HepG2 (cell line): ENCODE measurements around the gene CACNA1D. TPM values are rescaled to one million over a fixed set of nuclear protein-coding genes. Genes with fewer than 3 reads are reported as not detected.

Experiments
- ATF7-NPFF ChIP-seq: sonication (generic); formaldehyde crosslinking; IDR thresholded peaks from 2 replicates; pipeline ENCODE4 v1.8.1; 2023; ENCODE audit warnings: mild to moderate bottlenecking, low read depth, missing genetic modification reagents, moderate library complexity
- CEBPB ChIP-seq: IDR thresholded peaks from 2 replicates; pipeline ENCODE4 v1.6.1; 2011; ENCODE audit warnings: low read depth, low read length, improper control_type of control experiment, borderline replicate concordance
- CREB1 ChIP-seq, 2 experiments: fragments of 450-650 bp in 1 of 2; IDR thresholded peaks; 2 replicates each; pipeline ENCODE4 v1.6.1; 2016 to 2017; ENCODE audit warnings: control low read depth in 1 of 2, mild to moderate bottlenecking in 1 of 2, missing compliant biosample characterization in 1 of 2, missing genetic modification characterization in 1 of 2
- CREM ChIP-seq, 2 experiments: sonication (generic) in 1 of 2; formaldehyde crosslinking in 1 of 2; IDR thresholded peaks; 2 replicates each; pipeline versions ENCODE4 v1.4.0 to v1.6.1; 2016 to 2020; ENCODE audit warnings: antibody characterized with exemption in 1 of 2, mild to moderate bottlenecking in 1 of 2, missing genetic modification reagents in 1 of 2
- ETV5 ChIP-seq: IDR thresholded peaks from 2 replicates; pipeline ENCODE4 v1.6.1; 2018; ENCODE audit warnings: missing biosample characterization, missing genetic modification reagents, inconsistent platforms, borderline replicate concordance
- FOXK1 ChIP-seq: sonication (generic); formaldehyde crosslinking; IDR thresholded peaks from 2 replicates; pipeline ENCODE4 v1.4.0; 2020; ENCODE audit warnings: low read depth, missing genetic modification reagents, borderline replicate concordance
- KAT8 ChIP-seq: IDR thresholded peaks from 2 replicates; pipeline ENCODE4 v1.6.1; 2016; ENCODE audit warnings: missing genetic modification reagents, missing compliant biosample characterization
- KDM3A ChIP-seq: IDR thresholded peaks from 2 replicates; pipeline ENCODE4 v1.6.1; 2018; ENCODE audit warnings: low read depth, missing compliant biosample characterization
- KLF12 ChIP-seq: sonication (generic); formaldehyde crosslinking; IDR thresholded peaks from 2 replicates; pipeline ENCODE4 v1.4.0; 2020; ENCODE audit warnings: missing genetic modification reagents, borderline replicate concordance
- NAIF1 ChIP-seq: sonication (generic); formaldehyde crosslinking; IDR thresholded peaks from 2 replicates; pipeline ENCODE4 v1.5.0; 2020; ENCODE audit warnings: mild to moderate bottlenecking, missing genetic modification reagents, borderline replicate concordance
- SOX13 ChIP-seq, 3 experiments: fragments of 450-650 bp in 1 of 3; sonication (generic) in 1 of 3; formaldehyde crosslinking in 1 of 3; IDR thresholded peaks in 2 of 3; conservative IDR thresholded peaks in 1 of 3; 2 replicates each; pipeline versions ENCODE4 v1.5.0 to v1.6.1; 2016 to 2020; ENCODE audit warnings: antibody characterized with exemption in 1 of 3, mild to moderate bottlenecking in 1 of 3, missing compliant biosample characterization in 1 of 3, missing genetic modification reagents in 1 of 3, moderate library complexity in 1 of 3
- TEAD3 ChIP-seq: optimal IDR thresholded peaks from 2 replicates; pipeline ENCODE3; 2016; ENCODE audit warnings: borderline replicate concordance
- ZNF121 ChIP-seq: sonication (generic); formaldehyde crosslinking; IDR thresholded peaks from 2 replicates; pipeline ENCODE4 v1.5.0; 2020; ENCODE audit warnings: mild to moderate bottlenecking, missing genetic modification reagents
- polyA plus RNA-seq, 8 experiments: library from polyadenylated mRNA; depleted of rRNA in 3 of 8; stranded (reverse) in 7 of 8; unstranded in 1 of 8; fragments of >200 nt; fragmentation: Illumina TruSeq in 4 of 8; extraction: Trizol in 4 of 8; gene quantifications; 2 replicates each; pipeline versions ENCODE4 v1.2.1 to v1.2.3, GENCODE V29; 2011 to 2016; ENCODE audit warnings: low read depth in 4 of 8, missing spikeins in 1 of 8, mixed read lengths in 1 of 8; ENCODE audit not compliant: insufficient read depth in 1 of 8
- total RNA-seq, 5 experiments: library from RNA; depleted of rRNA; stranded (reverse); fragments of >200 nt; fragmentation: Illumina TruSeq; extraction: Trizol; gene quantifications; 2 replicates each; pipeline ENCODE4 v1.2.3, GENCODE V29; 2016; ENCODE audit warnings: low read depth in 1 of 5
- TF ChIP-seq, protein P1 (sequence below): sonication (generic); formaldehyde crosslinking; IDR thresholded peaks from 2 replicates; pipeline ENCODE4 v1.8.1; 2022; ENCODE audit warnings: mild to moderate bottlenecking, missing genetic modification reagents
- TF ChIP-seq, protein P2 (sequence below): sonication (generic); formaldehyde crosslinking; IDR thresholded peaks from 2 replicates; pipeline ENCODE4 v1.5.1; 2020; ENCODE audit warnings: missing genetic modification reagents, mild to moderate bottlenecking, borderline replicate concordance
- TF ChIP-seq, protein P3 (sequence below): sonication (generic); formaldehyde crosslinking; IDR thresholded peaks from 2 replicates; pipeline ENCODE4 v1.5.0; 2020; ENCODE audit warnings: missing genetic modification reagents
- TF ChIP-seq, protein P4 (sequence below), 2 experiments: sonication (generic) in 1 of 2; formaldehyde crosslinking in 1 of 2; IDR thresholded peaks; 2 replicates each; pipeline versions ENCODE4 v1.5.1 to v1.6.1; 2011 to 2020; ENCODE audit warnings: borderline replicate concordance in 1 of 2, low read depth in 1 of 2, low read length in 1 of 2, mild to moderate bottlenecking in 1 of 2, missing genetic modification reagents in 1 of 2, moderate library complexity in 1 of 2
- TF ChIP-seq, protein P5 (sequence below): sonication (generic); formaldehyde crosslinking; IDR thresholded peaks from 2 replicates; pipeline ENCODE4 v1.5.0; 2020; ENCODE audit warnings: mild to moderate bottlenecking, missing genetic modification reagents

Gene CACNA1D
- total and polyA plus RNA-seq, 2 of the 13 experiments (the other 11 are each of a cell fraction or from before 2014, with no cell fraction given) = 0.26 to 0.38 TPM

GRCh38 chr3:53478166-53478830 lies 16.1 kb upstream of the CACNA1D start (continued):
- TF ChIP-seq CREM (IDR thresholded peaks at IDR 0.05) (peak; percentile 90), CREM (CRISPR knock-in tag; IDR thresholded peaks at IDR 0.05) (no peak), SOX13 (IDR thresholded peaks at IDR 0.05) (peak; percentile 73), SOX13 (CRISPR knock-in tag; conservative IDR thresholded peaks at IDR 0.05 in 1 of 2, IDR thresholded peaks at IDR 0.05 in 1 of 2) (peak in 1 of 2 experiments; percentile 96; a peak in 2 of 4 replicates), KDM3A (CRISPR knock-in tag) (0 out of 2 replicates have a peak, but pooled peaks have one; percentile 25), CREB1 (IDR thresholded peaks at IDR 0.05) (no peak), CREB1 (CRISPR knock-in tag; IDR thresholded peaks at IDR 0.05) (peak; percentile 72), ETV5 (CRISPR knock-in tag) (peak; percentile 7; the same call in 1 of the 2 replicates), CEBPB (peak; percentile 94), NAIF1 (peak; percentile 68; the same call in 1 of the 2 replicates), ZNF121 (CRISPR knock-in tag) (no peak; the same call in 1 of the 2 replicates), KLF12 (CRISPR knock-in tag) (no peak), ATF7-NPFF (no peak), KAT8 (CRISPR knock-in tag) (peak; percentile 80), TEAD3 (CRISPR knock-in tag) (peak; percentile 48), FOXK1 (CRISPR knock-in tag) (peak; percentile 75; the same call in 1 of the 2 replicates)
- TF ChIP-seq, protein P1, sequence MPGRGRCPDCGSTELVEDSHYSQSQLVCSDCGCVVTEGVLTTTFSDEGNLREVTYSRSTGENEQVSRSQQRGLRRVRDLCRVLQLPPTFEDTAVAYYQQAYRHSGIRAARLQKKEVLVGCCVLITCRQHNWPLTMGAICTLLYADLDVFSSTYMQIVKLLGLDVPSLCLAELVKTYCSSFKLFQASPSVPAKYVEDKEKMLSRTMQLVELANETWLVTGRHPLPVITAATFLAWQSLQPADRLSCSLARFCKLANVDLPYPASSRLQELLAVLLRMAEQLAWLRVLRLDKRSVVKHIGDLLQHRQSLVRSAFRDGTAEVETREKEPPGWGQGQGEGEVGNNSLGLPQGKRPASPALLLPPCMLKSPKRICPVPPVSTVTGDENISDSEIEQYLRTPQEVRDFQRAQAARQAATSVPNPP (CRISPR knock-in tag) = 0 out of 2 replicates have a peak, but pooled peaks have one; percentile 47
- TF ChIP-seq, protein P2, sequence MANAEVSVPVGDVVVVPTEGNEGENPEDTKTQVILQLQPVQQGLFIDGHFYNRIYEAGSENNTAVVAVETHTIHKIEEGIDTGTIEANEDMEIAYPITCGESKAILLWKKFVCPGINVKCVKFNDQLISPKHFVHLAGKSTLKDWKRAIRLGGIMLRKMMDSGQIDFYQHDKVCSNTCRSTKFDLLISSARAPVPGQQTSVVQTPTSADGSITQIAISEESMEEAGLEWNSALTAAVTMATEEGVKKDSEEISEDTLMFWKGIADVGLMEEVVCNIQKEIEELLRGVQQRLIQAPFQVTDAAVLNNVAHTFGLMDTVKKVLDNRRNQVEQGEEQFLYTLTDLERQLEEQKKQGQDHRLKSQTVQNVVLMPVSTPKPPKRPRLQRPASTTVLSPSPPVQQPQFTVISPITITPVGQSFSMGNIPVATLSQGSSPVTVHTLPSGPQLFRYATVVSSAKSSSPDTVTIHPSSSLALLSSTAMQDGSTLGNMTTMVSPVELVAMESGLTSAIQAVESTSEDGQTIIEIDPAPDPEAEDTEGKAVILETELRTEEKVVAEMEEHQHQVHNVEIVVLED (CRISPR knock-in tag) = peak; percentile 27; the same call in 1 of the 2 replicates
- TF ChIP-seq, protein P3, sequence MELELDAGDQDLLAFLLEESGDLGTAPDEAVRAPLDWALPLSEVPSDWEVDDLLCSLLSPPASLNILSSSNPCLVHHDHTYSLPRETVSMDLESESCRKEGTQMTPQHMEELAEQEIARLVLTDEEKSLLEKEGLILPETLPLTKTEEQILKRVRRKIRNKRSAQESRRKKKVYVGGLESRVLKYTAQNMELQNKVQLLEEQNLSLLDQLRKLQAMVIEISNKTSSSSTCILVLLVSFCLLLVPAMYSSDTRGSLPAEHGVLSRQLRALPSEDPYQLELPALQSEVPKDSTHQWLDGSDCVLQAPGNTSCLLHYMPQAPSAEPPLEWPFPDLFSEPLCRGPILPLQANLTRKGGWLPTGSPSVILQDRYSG (CRISPR knock-in tag) = peak; percentile 35; the same call in 1 of the 2 replicates
- TF ChIP-seq, protein P4, sequence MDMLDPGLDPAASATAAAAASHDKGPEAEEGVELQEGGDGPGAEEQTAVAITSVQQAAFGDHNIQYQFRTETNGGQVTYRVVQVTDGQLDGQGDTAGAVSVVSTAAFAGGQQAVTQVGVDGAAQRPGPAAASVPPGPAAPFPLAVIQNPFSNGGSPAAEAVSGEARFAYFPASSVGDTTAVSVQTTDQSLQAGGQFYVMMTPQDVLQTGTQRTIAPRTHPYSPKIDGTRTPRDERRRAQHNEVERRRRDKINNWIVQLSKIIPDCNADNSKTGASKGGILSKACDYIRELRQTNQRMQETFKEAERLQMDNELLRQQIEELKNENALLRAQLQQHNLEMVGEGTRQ (IDR thresholded peaks at IDR 0.05; ENCODE audit: low read depth, low read length) = peak; percentile 49; the same call in 1 of the 2 replicates
- TF ChIP-seq, protein P4 (CRISPR knock-in tag; IDR thresholded peaks at IDR 0.05; ENCODE audit: borderline replicate concordance) = peak; percentile 52; the same call in 1 of the 2 replicates
- TF ChIP-seq, protein P5, sequence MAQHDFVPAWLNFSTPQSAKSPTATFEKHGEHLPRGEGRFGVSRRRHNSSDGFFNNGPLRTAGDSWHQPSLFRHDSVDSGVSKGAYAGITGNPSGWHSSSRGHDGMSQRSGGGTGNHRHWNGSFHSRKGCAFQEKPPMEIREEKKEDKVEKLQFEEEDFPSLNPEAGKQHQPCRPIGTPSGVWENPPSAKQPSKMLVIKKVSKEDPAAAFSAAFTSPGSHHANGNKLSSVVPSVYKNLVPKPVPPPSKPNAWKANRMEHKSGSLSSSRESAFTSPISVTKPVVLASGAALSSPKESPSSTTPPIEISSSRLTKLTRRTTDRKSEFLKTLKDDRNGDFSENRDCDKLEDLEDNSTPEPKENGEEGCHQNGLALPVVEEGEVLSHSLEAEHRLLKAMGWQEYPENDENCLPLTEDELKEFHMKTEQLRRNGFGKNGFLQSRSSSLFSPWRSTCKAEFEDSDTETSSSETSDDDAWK = no peak
